GM19239 (cell line): ENCODE results near the gene RBFOX2.
"Not testable (repeated sequence)": the region's sequence is repeated elsewhere in the genome, so short reads cannot be mapped to it uniquely, and the experiment has no call there.

Experiments used
- DNase-seq: peaks from one replicate; pipeline ENCODE4 v3.0.0; 2011; ENCODE audit warnings: low spot score; ENCODE audit not compliant: insufficient read length
- FAIRE-seq: peaks from 2 replicates; lab custom pipeline; 2011; peaks lifted over from hg19 to GRCh38; lab: Jason Lieb, UNC

Gene RBFOX2

GRCh38 chr22:35728639-35729308 lies 299.9 kb downstream of the RBFOX2 start:
- DNase-seq (no peak), FAIRE-seq (no peak)

GRCh38 chr22:35727436-35727835 lies 301.2 kb downstream of the RBFOX2 start:
- DNase-seq = no peak
- FAIRE-seq = no peak

GRCh38 chr22:35726933-35727332 lies 301.7 kb downstream of the RBFOX2 start:
- DNase-seq (no peak), FAIRE-seq (no peak)

- no peak for FAIRE-seq
Measured at GRCh38 chr22:35726398-35726797, 302.2 kb downstream of the RBFOX2 start.

GRCh38 chr22:35725521-35725920 lies 303.1 kb downstream of the RBFOX2 start:
- FAIRE-seq = no peak
- DNase-seq = no peak

More at GRCh38 chr22:35726398-35726797, 302.2 kb downstream of the RBFOX2 start:
- no peak for DNase-seq

- DNase-seq (no peak), FAIRE-seq (no peak)
Measured at GRCh38 chr22:35721960-35722359, 306.7 kb downstream of the RBFOX2 start.

- no peak for DNase-seq
- FAIRE-seq = no peak
Measured at GRCh38 chr22:35719212-35719875, 309.3 kb downstream of the RBFOX2 start.

GRCh38 chr22:35717572-35717971 lies 311.1 kb downstream of the RBFOX2 start, which contains the start of gene APOL5:
TSS of gene APOL5 (plus strand) at chr22:35717872. CDS start at chr22:35717872, 0 bp downstream.
- FAIRE-seq (no peak), DNase-seq (no peak)

- FAIRE-seq = no peak
- no peak for DNase-seq
Measured at GRCh38 chr22:35712672-35713071, 316.0 kb downstream of the RBFOX2 start.

GRCh38 chr22:35711336-35711735 lies 317.3 kb downstream of the RBFOX2 start:
- no peak for FAIRE-seq

GRCh38 chr22:35708917-35709316 lies 319.7 kb downstream of the RBFOX2 start:
- DNase-seq (no peak), FAIRE-seq (no peak)

More at GRCh38 chr22:35711336-35711735, 317.3 kb downstream of the RBFOX2 start:
- DNase-seq = no peak

- DNase-seq (no peak), FAIRE-seq (no peak)
Measured at GRCh38 chr22:35708453-35708852, 320.2 kb downstream of the RBFOX2 start.

GRCh38 chr22:35705141-35705540 lies 323.5 kb downstream of the RBFOX2 start:
- no peak for FAIRE-seq
- no peak for DNase-seq

- no peak for FAIRE-seq
- no peak for DNase-seq
Measured at GRCh38 chr22:35703861-35704584, 324.6 kb downstream of the RBFOX2 start.

- not testable (repeated sequence) for DNase-seq, FAIRE-seq
Measured at GRCh38 chr22:35699852-35700251, 328.8 kb downstream of the RBFOX2 start.

- DNase-seq (no peak), FAIRE-seq (no peak)
Measured at GRCh38 chr22:35697142-35697541, 331.5 kb downstream of the RBFOX2 start.

GRCh38 chr22:35695202-35695601 lies 333.4 kb downstream of the RBFOX2 start:
- FAIRE-seq (no peak), DNase-seq (no peak)

GRCh38 chr22:35690001-35690400 lies 338.6 kb downstream of the RBFOX2 start:
- DNase-seq (no peak), FAIRE-seq (no peak)

- no peak for FAIRE-seq
- no peak for DNase-seq
Measured at GRCh38 chr22:35688913-35689675, 339.5 kb downstream of the RBFOX2 start.
